DOHH2 (cell line): ENCODE data around the gene SAMD14.

ENCODE experiments used
- CTCF ChIP-seq: fragments of 200-600 bp; sonication (generic); IDR thresholded peaks from one replicate; pipeline ENCODE4 v1.5.1; 2014; ENCODE audit warnings: antibody characterized with exemption, mild to moderate bottlenecking, low read depth, low read length; ENCODE audit not compliant: poor library complexity, severe bottlenecking
- EZH2phosphoT487 ChIP-seq: fragments of 200-600 bp; sonication (generic); IDR thresholded peaks from 2 replicates; pipeline ENCODE4 v1.6.1; 2017; ENCODE audit warnings: borderline replicate concordance, mild to moderate bottlenecking, antibody characterized with exemption, low read length, moderate library complexity, mixed read lengths

GRCh38 chr17:50146230-50146926, 16.4 kb upstream of the SAMD14 start:
- peak; percentile 36 for TF ChIP-seq CTCF
- no peak for TF ChIP-seq EZH2phosphoT487
